Measurements from ENCODE around the gene HDAC2.
"Not testable (repeated sequence)": the region's sequence is repeated elsewhere in the genome, so short reads cannot be mapped to it uniquely, and the experiment has no call there.

GRCh38 chr6:113982675-113983074 is 11.7 kb upstream of the HDAC2 start:
- TF ChIP-seq POLR2AphosphoS5 (IDR thresholded peaks at IDR 0.05; ENCODE audit: borderline replicate concordance, low read depth, low read length); EZH2 (IDR thresholded peaks at IDR 0.05); FOXP2 (optimal IDR thresholded peaks at IDR 0.05; ENCODE audit: control extremely low read depth, extremely low read length, insufficient read depth): not testable (repeated sequence)

All from SK-N-MC (cell line).